Liver (tissue), 9 donors: ENCODE data around the gene TSPAN18. TPM values are rescaled to one million over a fixed set of nuclear protein-coding genes. Genes with fewer than 3 reads are reported as not detected.

Experiments
- DNase-seq: peaks from one replicate; pipeline ENCODE4 v3.0.0-alpha.2; 2017; ENCODE audit warnings: low spot score
- H3K27ac ChIP-seq, 2 donors: one replicate each; pipeline ENCODE4 v1.7.0; 2013; ENCODE audit warnings: inconsistent platforms in 2 of 2, low read length in 2 of 2, control low read depth in 1 of 2, low read depth in 1 of 2, mild to moderate bottlenecking in 1 of 2
- H3K27me3 ChIP-seq, 4 donors: one replicate each; pipeline versions ENCODE4 v1.6.1 to v1.7.0; 2013; ENCODE audit warnings: low read length in 3 of 4, inconsistent platforms in 1 of 4, mild to moderate bottlenecking in 1 of 4, moderate library complexity in 1 of 4; ENCODE audit not compliant: control insufficient read depth in 4 of 4, insufficient read depth in 4 of 4
- H3K36me3 ChIP-seq, 4 donors: one replicate each; pipeline versions ENCODE4 v1.6.1 to v1.7.0; 2013; ENCODE audit warnings: low read length in 3 of 4, mild to moderate bottlenecking in 3 of 4, low read depth in 1 of 4, moderate library complexity in 1 of 4; ENCODE audit not compliant: control insufficient read depth in 4 of 4, insufficient read depth in 3 of 4
- H3K4me1 ChIP-seq, 4 donors: one replicate each; pipeline versions ENCODE4 v1.6.1 to v1.7.0; 2013; ENCODE audit warnings: low read length in 3 of 4, mild to moderate bottlenecking in 3 of 4, moderate library complexity in 1 of 4; ENCODE audit not compliant: control insufficient read depth in 4 of 4, insufficient read depth in 4 of 4
- H3K4me3 ChIP-seq, 3 donors: one replicate each; pipeline versions ENCODE4 v1.6.1 to v1.7.0; 2013; ENCODE audit warnings: low read length in 3 of 3, control low read depth in 1 of 3, low read depth in 1 of 3, mild to moderate bottlenecking in 1 of 3
- H3K9ac ChIP-seq, 2 donors: one replicate each; pipeline ENCODE4 v1.7.0; 2013; ENCODE audit warnings: low read length in 2 of 2, mild to moderate bottlenecking in 2 of 2, moderate library complexity in 2 of 2, control low read depth in 1 of 2, low read depth in 1 of 2
- H3K9me3 ChIP-seq, 4 donors: one replicate each; pipeline versions ENCODE4 v1.6.1 to v1.7.0; 2013; ENCODE audit warnings: low read length in 3 of 4; ENCODE audit not compliant: control insufficient read depth in 4 of 4
- EGR1 ChIP-seq, 2 donors: IDR thresholded peaks; 2 replicates each; pipeline ENCODE4 v1.6.1; 2016 to 2018; ENCODE audit warnings: antibody characterized with exemption in 2 of 2, low read depth in 2 of 2
- FOXA1 ChIP-seq: IDR thresholded peaks from 2 replicates; pipeline ENCODE4 v1.6.1; 2016; ENCODE audit warnings: antibody characterized with exemption
- FOXA2 ChIP-seq: IDR thresholded peaks from 2 replicates; pipeline ENCODE4 v1.6.1; 2016; ENCODE audit warnings: antibody characterized with exemption
- GABPA ChIP-seq, 2 donors: IDR thresholded peaks in 1 of 2; conservative IDR thresholded peaks in 1 of 2; 2 replicates each; pipeline ENCODE4 v1.6.1; 2016; ENCODE audit warnings: antibody characterized with exemption in 2 of 2, mild to moderate bottlenecking in 1 of 2, moderate library complexity in 1 of 2
- HNF4A ChIP-seq, 2 donors: conservative IDR thresholded peaks; 2 replicates each; pipeline ENCODE4 v1.6.1; 2016; ENCODE audit warnings: antibody characterized with exemption in 2 of 2, mild to moderate bottlenecking in 2 of 2
- HNF4G ChIP-seq: IDR thresholded peaks from 2 replicates; pipeline ENCODE4 v1.6.1; 2016; ENCODE audit warnings: antibody characterized with exemption
- JUND ChIP-seq, 2 donors: IDR thresholded peaks; 2 replicates each; pipeline ENCODE4 v1.6.1; 2016; ENCODE audit warnings: antibody characterized with exemption in 2 of 2
- NR2F2 ChIP-seq: IDR thresholded peaks from 2 replicates; pipeline ENCODE4 v1.6.1; 2016; ENCODE audit warnings: antibody characterized with exemption
- RAD21 ChIP-seq, 2 donors: IDR thresholded peaks; 2 replicates each; pipeline ENCODE4 v1.6.1; 2016; ENCODE audit warnings: antibody characterized with exemption in 2 of 2, mild to moderate bottlenecking in 2 of 2
- RXRA ChIP-seq, 2 donors: IDR thresholded peaks; 2 replicates each; pipeline ENCODE4 v1.6.1; 2017 to 2018; ENCODE audit warnings: antibody characterized with exemption in 2 of 2, mild to moderate bottlenecking in 1 of 2
- SP1 ChIP-seq: IDR thresholded peaks from 2 replicates; pipeline ENCODE4 v1.6.1; 2018; ENCODE audit warnings: antibody characterized with exemption, mild to moderate bottlenecking
- TAF1 ChIP-seq: conservative IDR thresholded peaks from 2 replicates; pipeline ENCODE4 v1.6.1; 2016; ENCODE audit warnings: antibody characterized with exemption, mild to moderate bottlenecking
- YY1 ChIP-seq: IDR thresholded peaks from 2 replicates; pipeline ENCODE4 v1.6.1; 2016; ENCODE audit warnings: antibody characterized with exemption, mild to moderate bottlenecking
- ZBTB33 ChIP-seq: IDR thresholded peaks from 2 replicates; pipeline ENCODE4 v1.6.1; 2016; ENCODE audit warnings: antibody characterized with exemption
- WGBS: extraction: QIAGEN DNeasy Blood & Tissue Kit; methylation state at CpG from one replicate; pipeline ENCODE4 v1.1.7; 2013; 5-methylcytosine and 5-hydroxymethylcytosine counted together
- polyA plus RNA-seq, 2 donors: library from polyadenylated mRNA; stranded (reverse) in 1 of 2; unstranded in 1 of 2; fragments of 200-250 nt in 1 of 2; fragments of >200 nt in 1 of 2; fragmentation: Nextera tagmentation in 1 of 2; extraction: Ambion mirVana in 1 of 2; gene quantifications; one replicate each; pipeline versions ENCODE4 v1.2.1 to v1.2.3, GENCODE V29; 2013 to 2015
- total RNA-seq, 2 donors: library from RNA; depleted of rRNA; stranded (reverse); fragments of >200 nt; gene quantifications; one replicate each; pipeline ENCODE4 v1.2.3, GENCODE V29; 2014
- TF ChIP-seq, protein P1 (sequence below): IDR thresholded peaks from 2 replicates; pipeline ENCODE4 v1.6.1; 2016; ENCODE audit warnings: antibody characterized with exemption
- TF ChIP-seq, protein P2 (sequence below): IDR thresholded peaks from 2 replicates; pipeline ENCODE4 v1.6.1; 2016; ENCODE audit warnings: antibody characterized with exemption, mild to moderate bottlenecking
- TF ChIP-seq, protein P3 (sequence below): fragments of 150-350 bp; IDR thresholded peaks from 2 replicates; pipeline ENCODE4 v1.5.1; 2017; ENCODE audit warnings: improper control_type of control experiment, low read depth, low read length; ENCODE audit not compliant: missing input control
- TF ChIP-seq, protein P4 (sequence below): IDR thresholded peaks from 2 replicates; pipeline ENCODE4 v1.6.1; 2016; ENCODE audit warnings: antibody characterized with exemption
- donor health status: healthy.
- donor health status: healthy.
- donor health status: healthy.
- donor health status: healthy.
- donor health status: healthy.

The TSPAN18 gene
- total and polyA plus RNA-seq, 4 donors = 1.2 to 5.0 (median 2.8) TPM

GRCh38 chr11:44709281-44709562 is 17.5 kb upstream of the TSPAN18 start:
- no peaks in the 10 kb centered on the region for H3K27me3 ChIP-seq
- no peaks in the 10 kb centered on the region for H3K9me3 ChIP-seq
- H3K9ac ChIP-seq = no peak overlapping the region
- TF ChIP-seq, protein P1, sequence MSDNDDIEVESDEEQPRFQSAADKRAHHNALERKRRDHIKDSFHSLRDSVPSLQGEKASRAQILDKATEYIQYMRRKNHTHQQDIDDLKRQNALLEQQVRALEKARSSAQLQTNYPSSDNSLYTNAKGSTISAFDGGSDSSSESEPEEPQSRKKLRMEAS = peak; percentile 89
- TF ChIP-seq NR2F2 (peak; percentile 54), JUND (IDR thresholded peaks at IDR 0.05) (peak; percentile 96 to 97), RAD21 (IDR thresholded peaks at IDR 0.05) (peak in 1 of 2 donors; percentile 16), HNF4G (peak; percentile 90), EGR1 (IDR thresholded peaks at IDR 0.05; ENCODE audit: low read depth in 2 of 2) (no peak), YY1 (peak; percentile 50), GABPA (IDR thresholded peaks at IDR 0.05 in 1 of 2, conservative IDR thresholded peaks at IDR 0.05 in 1 of 2) (peak in 1 of 2 donors; percentile 60), HNF4A (conservative IDR thresholded peaks at IDR 0.05) (peak; percentile 97 to 99), TAF1 (no peak), SP1 (peak; percentile 79), RXRA (IDR thresholded peaks at IDR 0.05) (peak; percentile 91 to 95), FOXA2 (peak; percentile 47), ZBTB33 (peak; percentile 68), FOXA1 (no peak)
- TF ChIP-seq, protein P2, sequence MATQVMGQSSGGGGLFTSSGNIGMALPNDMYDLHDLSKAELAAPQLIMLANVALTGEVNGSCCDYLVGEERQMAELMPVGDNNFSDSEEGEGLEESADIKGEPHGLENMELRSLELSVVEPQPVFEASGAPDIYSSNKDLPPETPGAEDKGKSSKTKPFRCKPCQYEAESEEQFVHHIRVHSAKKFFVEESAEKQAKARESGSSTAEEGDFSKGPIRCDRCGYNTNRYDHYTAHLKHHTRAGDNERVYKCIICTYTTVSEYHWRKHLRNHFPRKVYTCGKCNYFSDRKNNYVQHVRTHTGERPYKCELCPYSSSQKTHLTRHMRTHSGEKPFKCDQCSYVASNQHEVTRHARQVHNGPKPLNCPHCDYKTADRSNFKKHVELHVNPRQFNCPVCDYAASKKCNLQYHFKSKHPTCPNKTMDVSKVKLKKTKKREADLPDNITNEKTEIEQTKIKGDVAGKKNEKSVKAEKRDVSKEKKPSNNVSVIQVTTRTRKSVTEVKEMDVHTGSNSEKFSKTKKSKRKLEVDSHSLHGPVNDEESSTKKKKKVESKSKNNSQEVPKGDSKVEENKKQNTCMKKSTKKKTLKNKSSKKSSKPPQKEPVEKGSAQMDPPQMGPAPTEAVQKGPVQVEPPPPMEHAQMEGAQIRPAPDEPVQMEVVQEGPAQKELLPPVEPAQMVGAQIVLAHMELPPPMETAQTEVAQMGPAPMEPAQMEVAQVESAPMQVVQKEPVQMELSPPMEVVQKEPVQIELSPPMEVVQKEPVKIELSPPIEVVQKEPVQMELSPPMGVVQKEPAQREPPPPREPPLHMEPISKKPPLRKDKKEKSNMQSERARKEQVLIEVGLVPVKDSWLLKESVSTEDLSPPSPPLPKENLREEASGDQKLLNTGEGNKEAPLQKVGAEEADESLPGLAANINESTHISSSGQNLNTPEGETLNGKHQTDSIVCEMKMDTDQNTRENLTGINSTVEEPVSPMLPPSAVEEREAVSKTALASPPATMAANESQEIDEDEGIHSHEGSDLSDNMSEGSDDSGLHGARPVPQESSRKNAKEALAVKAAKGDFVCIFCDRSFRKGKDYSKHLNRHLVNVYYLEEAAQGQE = no peak
- TF ChIP-seq, protein P3, sequence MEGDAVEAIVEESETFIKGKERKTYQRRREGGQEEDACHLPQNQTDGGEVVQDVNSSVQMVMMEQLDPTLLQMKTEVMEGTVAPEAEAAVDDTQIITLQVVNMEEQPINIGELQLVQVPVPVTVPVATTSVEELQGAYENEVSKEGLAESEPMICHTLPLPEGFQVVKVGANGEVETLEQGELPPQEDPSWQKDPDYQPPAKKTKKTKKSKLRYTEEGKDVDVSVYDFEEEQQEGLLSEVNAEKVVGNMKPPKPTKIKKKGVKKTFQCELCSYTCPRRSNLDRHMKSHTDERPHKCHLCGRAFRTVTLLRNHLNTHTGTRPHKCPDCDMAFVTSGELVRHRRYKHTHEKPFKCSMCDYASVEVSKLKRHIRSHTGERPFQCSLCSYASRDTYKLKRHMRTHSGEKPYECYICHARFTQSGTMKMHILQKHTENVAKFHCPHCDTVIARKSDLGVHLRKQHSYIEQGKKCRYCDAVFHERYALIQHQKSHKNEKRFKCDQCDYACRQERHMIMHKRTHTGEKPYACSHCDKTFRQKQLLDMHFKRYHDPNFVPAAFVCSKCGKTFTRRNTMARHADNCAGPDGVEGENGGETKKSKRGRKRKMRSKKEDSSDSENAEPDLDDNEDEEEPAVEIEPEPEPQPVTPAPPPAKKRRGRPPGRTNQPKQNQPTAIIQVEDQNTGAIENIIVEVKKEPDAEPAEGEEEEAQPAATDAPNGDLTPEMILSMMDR = no peak
- TF ChIP-seq, protein P4, sequence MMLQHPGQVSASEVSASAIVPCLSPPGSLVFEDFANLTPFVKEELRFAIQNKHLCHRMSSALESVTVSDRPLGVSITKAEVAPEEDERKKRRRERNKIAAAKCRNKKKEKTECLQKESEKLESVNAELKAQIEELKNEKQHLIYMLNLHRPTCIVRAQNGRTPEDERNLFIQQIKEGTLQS = peak; percentile 93
- H3K27ac ChIP-seq = peak overlapping the region; percentile 66 to 69
- H3K4me3 ChIP-seq = no peak overlapping the region
- peak; percentile 46 for DNase-seq
- H3K4me1 ChIP-seq = peaks cover 3 to 9% (median 8%) of the 10 kb centered on the region in 4 donors
- H3K36me3 ChIP-seq = no peaks in the 10 kb centered on the region
- 33% methylated on average over 3 of the region's 3 CpGs for WGBS
